Suppressor macrophage (primary cell): ENCODE measurements around the gene GNAS-AS1.

ENCODE experiments used
- DNase-seq, 4 experiments: peaks; one replicate each; pipeline ENCODE4 v3.0.0-alpha.2; 2020 to 2022
- total RNA-seq, 17 experiments: gene quantifications; one replicate each; lab custom pipeline; 2026; ENCODE audit warnings: mixed read lengths in 6 of 17, inconsistent platforms in 3 of 17; lab: John Stamatoyannopoulos, UW

Gene GNAS-AS1
- total RNA-seq, result 0 to 1.2 (median 0) reads per million in 17 experiments

GRCh38 chr20:58850693-58851174 lies at the start of gene GNAS-AS1:
Gene GNAS-AS1, minus strand, starts transcription at chr20:58850902.
- DNase-seq, result no peak

GRCh38 chr20:58900397-58900796 lies 49.7 kb upstream of the GNAS-AS1 start:
- DNase-seq, result no peak

- DNase-seq, result no peak
These were observed 48.8 kb upstream of the GNAS-AS1 start for GRCh38 chr20:58899512-58899911.

GRCh38 chr20:58898629-58899408 lies 48.1 kb upstream of the GNAS-AS1 start:
- DNase-seq, result no peak

GRCh38 chr20:58897488-58897887 lies 46.8 kb upstream of the GNAS-AS1 start:
- peak; percentile 33 to 64 (median 50) for DNase-seq

GRCh38 chr20:58896820-58897219 lies 46.1 kb upstream of the GNAS-AS1 start:
- DNase-seq, result no peak

GRCh38 chr20:58895448-58896180 lies 44.9 kb upstream of the GNAS-AS1 start:
- no peak for DNase-seq

- DNase-seq, result no peak
These were observed 44.1 kb upstream of the GNAS-AS1 start for GRCh38 chr20:58894652-58895447.

GRCh38 chr20:58893355-58894120 lies 42.8 kb upstream of the GNAS-AS1 start:
- peak in 2 of 4 experiments; percentile 14 to 26 for DNase-seq

GRCh38 chr20:58892932-58893224 lies 42.2 kb upstream of the GNAS-AS1 start:
- no peak for DNase-seq

GRCh38 chr20:58892141-58892931 lies 41.6 kb upstream of the GNAS-AS1 start:
- peak; percentile 33 to 67 (median 50) for DNase-seq

GRCh38 chr20:58891718-58892140 lies 41.0 kb upstream of the GNAS-AS1 start:
- DNase-seq, result no peak

GRCh38 chr20:58891086-58891717 lies 40.5 kb upstream of the GNAS-AS1 start:
- peak; percentile 55 to 88 (median 72) for DNase-seq

- peak; percentile 52 to 80 (median 72) for DNase-seq
These were observed 39.9 kb upstream of the GNAS-AS1 start for GRCh38 chr20:58890518-58891085.

GRCh38 chr20:58889798-58890517 lies 39.3 kb upstream of the GNAS-AS1 start:
- DNase-seq, result peak in 2 of 4 experiments; percentile 30 to 51

- DNase-seq, result no peak
These were observed 38.6 kb upstream of the GNAS-AS1 start for GRCh38 chr20:58889334-58889760.

GRCh38 chr20:58888521-58889333 lies 38.0 kb upstream of the GNAS-AS1 start:
- DNase-seq, result peak; percentile 82 to 90 (median 86)

GRCh38 chr20:58888103-58888502 lies 37.4 kb upstream of the GNAS-AS1 start:
- DNase-seq, result no peak

- DNase-seq, result no peak
These were observed 35.8 kb upstream of the GNAS-AS1 start for GRCh38 chr20:58886546-58886945.
